SK-N-SH treated with all-trans-retinoic acid at 6 μM for 48 hours (cell line): ENCODE results near the gene PTF1A.

Experiments
- ATAC-seq: fragments of 200-7000 bp; cut with Tn5 transposase; 3 replicates; pipeline ENCODE4 v1.9.1; 2020; ENCODE audit warnings: mild to moderate bottlenecking, moderate library complexity
- ARNTL ChIP-seq: fragments of 450-650 bp; formaldehyde crosslinking; IDR thresholded peaks from 2 replicates; pipeline ENCODE4 v1.5.0; 2020; ENCODE audit warnings: low read depth, mild to moderate bottlenecking, moderate library complexity, borderline replicate concordance
- CSDC2 ChIP-seq: fragments of 250-450 bp; sonication (Bioruptor Pico); IDR thresholded peaks from 2 replicates; pipeline ENCODE4 v1.5.0; 2020; ENCODE audit warnings: mild to moderate bottlenecking, moderate library complexity
- ESRRG ChIP-seq: fragments of 250-450 bp; sonication (Bioruptor Pico); IDR thresholded peaks from 2 replicates; pipeline ENCODE4 v1.6.1; 2021; ENCODE audit warnings: mild to moderate bottlenecking
- GLIS3 ChIP-seq: fragments of 250-450 bp; sonication (Bioruptor Pico); IDR thresholded peaks from 2 replicates; pipeline ENCODE4 v1.5.0; 2020; ENCODE audit warnings: mild to moderate bottlenecking, moderate library complexity
- ISL1 ChIP-seq: fragments of 250-450 bp; sonication (Bioruptor Pico); IDR thresholded peaks from 2 replicates; pipeline ENCODE4 v2.1.2; 2022; ENCODE audit warnings: mild to moderate bottlenecking, moderate library complexity
- PPARA ChIP-seq: fragments of 250-450 bp; sonication (Bioruptor Pico); IDR thresholded peaks from 2 replicates; pipeline ENCODE4 v1.5.0; 2020; ENCODE audit warnings: mild to moderate bottlenecking, borderline replicate concordance
- RARB ChIP-seq: fragments of 250-450 bp; sonication (Bioruptor Pico); IDR thresholded peaks from 2 replicates; pipeline ENCODE4 v1.8.0; 2021; ENCODE audit warnings: mild to moderate bottlenecking, moderate library complexity
- SNAI2 ChIP-seq: fragments of 250-450 bp; sonication (Bioruptor Pico); IDR thresholded peaks from 2 replicates; pipeline ENCODE4 v1.5.0; 2020; ENCODE audit warnings: mild to moderate bottlenecking, moderate library complexity
- TCF4 ChIP-seq: fragments of 250-450 bp; sonication (Bioruptor Pico); IDR thresholded peaks from 2 replicates; pipeline ENCODE4 v1.8.0; 2021; ENCODE audit warnings: mild to moderate bottlenecking, moderate library complexity, borderline replicate concordance
- TOX ChIP-seq: fragments of 250-450 bp; sonication (Bioruptor Pico); IDR thresholded peaks from 2 replicates; pipeline ENCODE4 v1.8.0; 2021; ENCODE audit warnings: mild to moderate bottlenecking, moderate library complexity, borderline replicate concordance
- ZC3H10 ChIP-seq: fragments of 250-450 bp; sonication (Bioruptor Pico); IDR thresholded peaks from 2 replicates; pipeline ENCODE4 v1.5.1; 2021; ENCODE audit warnings: mild to moderate bottlenecking, moderate library complexity
- ZFP30 ChIP-seq: fragments of 450-650 bp; formaldehyde crosslinking; IDR thresholded peaks from 2 replicates; pipeline ENCODE4 v1.5.0; 2022; ENCODE audit warnings: mild to moderate bottlenecking, moderate library complexity
- ZNF565 ChIP-seq: fragments of 450-650 bp; formaldehyde crosslinking; conservative IDR thresholded peaks from 2 replicates; pipeline ENCODE4 v1.5.0; 2020; ENCODE audit warnings: low read depth, mild to moderate bottlenecking, moderate library complexity
- ZNF8 ChIP-seq: fragments of 450-650 bp; formaldehyde crosslinking; IDR thresholded peaks from 2 replicates; pipeline ENCODE4 v1.5.0; 2020; ENCODE audit warnings: mild to moderate bottlenecking, moderate library complexity
- TF ChIP-seq, protein P1 (sequence below): fragments of 250-450 bp; sonication (Bioruptor Pico); IDR thresholded peaks from 2 replicates; pipeline ENCODE4 v1.8.0; 2020; ENCODE audit warnings: mild to moderate bottlenecking, moderate library complexity, borderline replicate concordance
- TF ChIP-seq, protein P2 (sequence below): fragments of 250-450 bp; sonication (Bioruptor Pico); IDR thresholded peaks from 2 replicates; pipeline ENCODE4 v1.5.1; 2021; ENCODE audit warnings: mild to moderate bottlenecking, moderate library complexity
- TF ChIP-seq, protein P3 (sequence below): fragments of 250-450 bp; sonication (Bioruptor Pico); IDR thresholded peaks from 2 replicates; pipeline ENCODE4 v1.5.0; 2020; ENCODE audit warnings: mild to moderate bottlenecking, moderate library complexity
- TF ChIP-seq, protein P4 (sequence below): fragments of 250-450 bp; sonication (Bioruptor Pico); IDR thresholded peaks from 2 replicates; pipeline ENCODE4 v1.8.0; 2021; ENCODE audit warnings: low read depth, mild to moderate bottlenecking, moderate library complexity, borderline replicate concordance

PTF1A gene, protein sequence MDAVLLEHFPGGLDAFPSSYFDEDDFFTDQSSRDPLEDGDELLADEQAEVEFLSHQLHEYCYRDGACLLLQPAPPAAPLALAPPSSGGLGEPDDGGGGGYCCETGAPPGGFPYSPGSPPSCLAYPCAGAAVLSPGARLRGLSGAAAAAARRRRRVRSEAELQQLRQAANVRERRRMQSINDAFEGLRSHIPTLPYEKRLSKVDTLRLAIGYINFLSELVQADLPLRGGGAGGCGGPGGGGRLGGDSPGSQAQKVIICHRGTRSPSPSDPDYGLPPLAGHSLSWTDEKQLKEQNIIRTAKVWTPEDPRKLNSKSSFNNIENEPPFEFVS

DNA sequence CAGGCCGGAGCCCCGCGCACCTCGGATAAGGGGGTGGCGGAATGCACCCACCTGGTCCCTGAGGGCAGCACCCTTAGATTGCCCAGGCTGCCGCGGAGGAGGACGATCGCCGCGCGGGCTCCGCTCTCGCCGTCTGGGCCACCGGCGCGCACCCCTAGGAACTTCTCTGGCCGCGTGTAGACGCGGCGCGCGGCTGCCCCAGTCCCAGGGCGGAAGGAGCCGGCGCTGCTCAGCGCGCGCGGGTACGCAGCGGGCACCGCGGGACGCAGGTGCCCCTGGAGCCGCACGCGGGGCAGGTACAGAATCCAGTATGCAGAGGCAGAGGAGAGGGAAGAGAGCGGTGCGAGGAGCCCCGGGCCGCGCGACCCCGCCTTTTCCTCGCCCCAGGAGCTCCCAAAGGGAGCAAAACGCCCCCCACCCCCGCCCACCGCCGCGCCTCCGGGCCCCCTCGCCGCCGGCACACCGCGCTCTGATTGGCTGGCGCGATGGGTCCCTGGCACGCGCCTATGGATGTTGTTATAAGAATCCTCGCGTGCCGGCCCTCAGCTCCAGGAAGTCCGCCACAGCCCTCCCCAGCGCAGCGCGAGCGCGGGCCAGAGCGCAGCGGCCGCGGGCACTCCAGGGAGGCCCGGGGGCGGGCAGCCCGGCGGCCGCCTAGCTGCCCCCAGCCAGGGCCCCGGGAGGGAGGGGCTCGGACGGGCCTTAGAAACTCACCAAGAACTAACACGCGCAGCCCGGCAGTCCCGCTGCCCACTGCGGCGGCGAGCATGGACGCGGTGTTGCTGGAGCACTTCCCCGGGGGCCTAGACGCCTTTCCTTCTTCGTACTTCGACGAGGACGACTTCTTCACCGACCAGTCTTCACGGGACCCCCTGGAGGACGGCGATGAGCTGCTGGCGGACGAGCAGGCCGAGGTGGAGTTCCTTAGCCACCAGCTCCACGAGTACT, at the start of gene PTF1A:
TSS of gene PTF1A (plus strand) at position 549 of the 948 bp plus-strand sequence. CDS start at position 768, 219 bp downstream.
- TF ChIP-seq GLIS3 (CRISPR knock-in tag) (no peak), ZNF565 (no peak), TCF4 (CRISPR knock-in tag) (no peak), PPARA (CRISPR knock-in tag) (no peak), ZFP30 (CRISPR knock-in tag) (no peak), ZNF8 (CRISPR knock-in tag) (no peak)
- TF ChIP-seq, protein P1, sequence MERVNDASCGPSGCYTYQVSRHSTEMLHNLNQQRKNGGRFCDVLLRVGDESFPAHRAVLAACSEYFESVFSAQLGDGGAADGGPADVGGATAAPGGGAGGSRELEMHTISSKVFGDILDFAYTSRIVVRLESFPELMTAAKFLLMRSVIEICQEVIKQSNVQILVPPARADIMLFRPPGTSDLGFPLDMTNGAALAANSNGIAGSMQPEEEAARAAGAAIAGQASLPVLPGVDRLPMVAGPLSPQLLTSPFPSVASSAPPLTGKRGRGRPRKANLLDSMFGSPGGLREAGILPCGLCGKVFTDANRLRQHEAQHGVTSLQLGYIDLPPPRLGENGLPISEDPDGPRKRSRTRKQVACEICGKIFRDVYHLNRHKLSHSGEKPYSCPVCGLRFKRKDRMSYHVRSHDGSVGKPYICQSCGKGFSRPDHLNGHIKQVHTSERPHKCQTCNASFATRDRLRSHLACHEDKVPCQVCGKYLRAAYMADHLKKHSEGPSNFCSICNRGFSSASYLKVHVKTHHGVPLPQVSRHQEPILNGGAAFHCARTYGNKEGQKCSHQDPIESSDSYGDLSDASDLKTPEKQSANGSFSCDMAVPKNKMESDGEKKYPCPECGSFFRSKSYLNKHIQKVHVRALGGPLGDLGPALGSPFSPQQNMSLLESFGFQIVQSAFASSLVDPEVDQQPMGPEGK (CRISPR knock-in tag) = no peak
- TF ChIP-seq, protein P2, sequence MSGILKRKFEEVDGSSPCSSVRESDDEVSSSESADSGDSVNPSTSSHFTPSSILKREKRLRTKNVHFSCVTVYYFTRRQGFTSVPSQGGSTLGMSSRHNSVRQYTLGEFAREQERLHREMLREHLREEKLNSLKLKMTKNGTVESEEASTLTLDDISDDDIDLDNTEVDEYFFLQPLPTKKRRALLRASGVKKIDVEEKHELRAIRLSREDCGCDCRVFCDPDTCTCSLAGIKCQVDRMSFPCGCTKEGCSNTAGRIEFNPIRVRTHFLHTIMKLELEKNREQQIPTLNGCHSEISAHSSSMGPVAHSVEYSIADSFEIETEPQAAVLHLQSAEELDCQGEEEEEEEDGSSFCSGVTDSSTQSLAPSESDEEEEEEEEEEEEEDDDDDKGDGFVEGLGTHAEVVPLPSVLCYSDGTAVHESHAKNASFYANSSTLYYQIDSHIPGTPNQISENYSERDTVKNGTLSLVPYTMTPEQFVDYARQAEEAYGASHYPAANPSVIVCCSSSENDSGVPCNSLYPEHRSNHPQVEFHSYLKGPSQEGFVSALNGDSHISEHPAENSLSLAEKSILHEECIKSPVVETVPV = no peak
- no peak; the same call in 2 of the 3 replicates for ATAC-seq

DNA sequence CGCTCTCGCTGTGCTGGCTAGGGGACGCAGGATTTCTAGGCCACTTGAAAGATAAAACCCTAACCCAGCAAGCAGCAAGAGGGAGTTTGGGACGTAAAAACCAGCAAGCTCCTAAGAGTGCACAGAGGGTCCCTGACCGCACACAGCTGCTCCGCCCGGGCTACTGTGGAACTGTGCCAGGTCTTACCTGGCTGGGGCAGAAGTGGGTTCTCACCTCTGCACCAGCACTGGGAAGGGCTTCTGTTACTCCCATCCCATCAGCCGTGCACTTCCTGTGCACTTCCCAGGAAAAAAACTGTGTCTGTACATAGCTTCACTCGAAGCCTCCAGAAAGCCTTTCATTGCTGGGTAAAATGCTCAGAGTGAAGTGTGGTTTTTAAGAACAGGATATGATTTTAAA, 45.9 kb upstream of the PTF1A start:
- ATAC-seq = no peak
- TF ChIP-seq, protein P1 (CRISPR knock-in tag) = no peak
- TF ChIP-seq ZFP30 (CRISPR knock-in tag) = no peak

DNA sequence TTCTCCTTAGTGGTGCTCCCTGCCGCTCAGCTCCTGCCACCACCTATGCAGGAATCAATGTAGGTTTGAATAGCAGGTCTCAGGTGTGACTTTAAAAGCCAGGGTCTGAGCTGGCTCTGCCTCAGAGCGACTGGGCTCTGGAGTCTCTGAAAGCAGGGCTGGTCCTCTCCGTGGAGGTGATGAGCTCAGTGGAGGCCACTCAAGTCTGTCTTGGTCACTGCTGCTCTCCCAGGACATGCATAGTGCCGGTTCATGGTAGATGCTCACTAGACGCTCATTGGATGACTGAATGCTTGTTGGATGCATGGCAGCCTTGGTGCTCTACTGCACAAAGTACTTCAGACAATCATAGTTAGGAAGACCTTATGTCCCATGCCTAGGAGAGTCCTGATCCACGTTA, 45.1 kb upstream of the PTF1A start:
- ATAC-seq = no peak

More for the DNA sequence above, 45.1 kb upstream of the PTF1A start:
- TF ChIP-seq CSDC2 = no peak
- TF ChIP-seq, protein P3, sequence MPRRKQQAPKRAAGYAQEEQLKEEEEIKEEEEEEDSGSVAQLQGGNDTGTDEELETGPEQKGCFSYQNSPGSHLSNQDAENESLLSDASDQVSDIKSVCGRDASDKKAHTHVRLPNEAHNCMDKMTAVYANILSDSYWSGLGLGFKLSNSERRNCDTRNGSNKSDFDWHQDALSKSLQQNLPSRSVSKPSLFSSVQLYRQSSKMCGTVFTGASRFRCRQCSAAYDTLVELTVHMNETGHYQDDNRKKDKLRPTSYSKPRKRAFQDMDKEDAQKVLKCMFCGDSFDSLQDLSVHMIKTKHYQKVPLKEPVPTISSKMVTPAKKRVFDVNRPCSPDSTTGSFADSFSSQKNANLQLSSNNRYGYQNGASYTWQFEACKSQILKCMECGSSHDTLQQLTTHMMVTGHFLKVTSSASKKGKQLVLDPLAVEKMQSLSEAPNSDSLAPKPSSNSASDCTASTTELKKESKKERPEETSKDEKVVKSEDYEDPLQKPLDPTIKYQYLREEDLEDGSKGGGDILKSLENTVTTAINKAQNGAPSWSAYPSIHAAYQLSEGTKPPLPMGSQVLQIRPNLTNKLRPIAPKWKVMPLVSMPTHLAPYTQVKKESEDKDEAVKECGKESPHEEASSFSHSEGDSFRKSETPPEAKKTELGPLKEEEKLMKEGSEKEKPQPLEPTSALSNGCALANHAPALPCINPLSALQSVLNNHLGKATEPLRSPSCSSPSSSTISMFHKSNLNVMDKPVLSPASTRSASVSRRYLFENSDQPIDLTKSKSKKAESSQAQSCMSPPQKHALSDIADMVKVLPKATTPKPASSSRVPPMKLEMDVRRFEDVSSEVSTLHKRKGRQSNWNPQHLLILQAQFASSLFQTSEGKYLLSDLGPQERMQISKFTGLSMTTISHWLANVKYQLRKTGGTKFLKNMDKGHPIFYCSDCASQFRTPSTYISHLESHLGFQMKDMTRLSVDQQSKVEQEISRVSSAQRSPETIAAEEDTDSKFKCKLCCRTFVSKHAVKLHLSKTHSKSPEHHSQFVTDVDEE (CRISPR knock-in tag) = no peak
- no peak for TF ChIP-seq ARNTL (CRISPR knock-in tag)
- TF ChIP-seq SNAI2 = no peak
- TF ChIP-seq, protein P4, sequence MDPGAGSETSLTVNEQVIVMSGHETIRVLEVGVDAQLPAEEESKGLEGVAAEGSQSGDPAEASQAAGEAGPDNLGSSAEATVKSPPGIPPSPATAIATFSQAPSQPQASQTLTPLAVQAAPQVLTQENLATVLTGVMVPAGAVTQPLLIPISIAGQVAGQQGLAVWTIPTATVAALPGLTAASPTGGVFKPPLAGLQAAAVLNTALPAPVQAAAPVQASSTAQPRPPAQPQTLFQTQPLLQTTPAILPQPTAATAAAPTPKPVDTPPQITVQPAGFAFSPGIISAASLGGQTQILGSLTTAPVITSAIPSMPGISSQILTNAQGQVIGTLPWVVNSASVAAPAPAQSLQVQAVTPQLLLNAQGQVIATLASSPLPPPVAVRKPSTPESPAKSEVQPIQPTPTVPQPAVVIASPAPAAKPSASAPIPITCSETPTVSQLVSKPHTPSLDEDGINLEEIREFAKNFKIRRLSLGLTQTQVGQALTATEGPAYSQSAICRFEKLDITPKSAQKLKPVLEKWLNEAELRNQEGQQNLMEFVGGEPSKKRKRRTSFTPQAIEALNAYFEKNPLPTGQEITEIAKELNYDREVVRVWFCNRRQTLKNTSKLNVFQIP (CRISPR knock-in tag) = no peak
- no peak for TF ChIP-seq GLIS3 (CRISPR knock-in tag)
- no peak for TF ChIP-seq TOX (CRISPR knock-in tag)
- TF ChIP-seq ISL1 = no peak
- TF ChIP-seq, protein P2 = no peak
- no peak for TF ChIP-seq ZC3H10 (CRISPR knock-in tag)
- TF ChIP-seq ZNF8 (CRISPR knock-in tag) = no peak
- no peak for TF ChIP-seq RARB
- TF ChIP-seq ESRRG (CRISPR knock-in tag) = no peak
- no peak for TF ChIP-seq ZFP30 (CRISPR knock-in tag)
